OCI-LY3 (cell line): Measurements from ENCODE around the gene ZNF224.

ENCODE experiments used
- H2AFZ ChIP-seq: fragments of 200-600, 300-600 bp; shearing (Covaris generic); 2 replicates; pipeline ENCODE4 v1.6.0; 2014; ENCODE audit warnings: antibody characterized with exemption, low read depth, low read length
- H3K27ac ChIP-seq: fragments of 200-600, 300-600 bp; sonication (generic); 2 replicates; pipeline ENCODE4 v1.5.1; 2014; ENCODE audit warnings: mild to moderate bottlenecking, low read length, moderate library complexity, mixed read lengths
- H3K27me3 ChIP-seq: fragments of 200-600, 300-600 bp; sonication (generic); 2 replicates; pipeline ENCODE4 v1.6.1; 2014; ENCODE audit warnings: low read depth, low read length, mixed read lengths
- H3K36me3 ChIP-seq: fragments of 200-600, 300-600 bp; sonication (generic); replicated peaks from 2 replicates; pipeline ENCODE3; 2014; ENCODE audit warnings: low read depth, low read length, mixed read lengths
- H3K4me1 ChIP-seq: fragments of 300-600, 200-600 bp; sonication (generic); 2 replicates; pipeline ENCODE4 v1.6.1; 2014; ENCODE audit warnings: low read length, mixed read lengths
- H3K4me2 ChIP-seq: fragments of 200-600, 300-600 bp; sonication (generic); 2 replicates; pipeline ENCODE4 v1.6.1; 2014; ENCODE audit warnings: low read length, mixed read lengths
- H3K4me3 ChIP-seq: fragments of 300-600, 200-600 bp; sonication (generic); 2 replicates; pipeline ENCODE4 v1.5.1; 2014; ENCODE audit warnings: antibody characterized with exemption, mild to moderate bottlenecking, low read length, moderate library complexity
- H3K79me2 ChIP-seq: fragments of 300-600, 200-600 bp; shearing (Covaris generic); 2 replicates; pipeline ENCODE4 v1.6.1; 2014; ENCODE audit warnings: mild to moderate bottlenecking, low read length, mixed read lengths
- H3K9ac ChIP-seq: fragments of 300-600, 200-600 bp; shearing (Covaris generic); 2 replicates; pipeline ENCODE4 v1.6.0; 2014; ENCODE audit warnings: mild to moderate bottlenecking, low read length, moderate library complexity
- H3K9me3 ChIP-seq: fragments of 200-600, 300-600 bp; shearing (Covaris generic); 2 replicates; pipeline ENCODE4 v1.6.1; 2014; ENCODE audit warnings: low read length, mixed read lengths; ENCODE audit not compliant: insufficient read depth
- H4K20me1 ChIP-seq: fragments of 200-600, 300-600 bp; sonication (generic); 2 replicates; pipeline ENCODE4 v1.6.1; 2016; ENCODE audit warnings: low read length, mixed read lengths; ENCODE audit not compliant: insufficient read depth
- CTCF ChIP-seq: fragments of 200-600, 300-600 bp; sonication (generic); IDR thresholded peaks from 2 replicates; pipeline ENCODE4 v1.5.1; 2014; ENCODE audit warnings: antibody characterized with exemption, low read length, low read depth
- EZH2phosphoT487 ChIP-seq: fragments of 200-600 bp; shearing (Covaris generic); IDR thresholded peaks from 2 replicates; pipeline ENCODE4 v1.6.1; 2018; ENCODE audit warnings: antibody characterized with exemption, mixed run types, low read depth

ZNF224 gene

GRCh38 chr19:44151491-44151890 lies 57.3 kb downstream of the ZNF224 start:
- Histone ChIP-seq H3K4me3 (no peak overlapping the region), H3K79me2 (no peaks in the 10 kb centered on the region), H4K20me1 (no peaks in the 10 kb centered on the region), H2AFZ (no peak overlapping the region), H3K9ac (no peak overlapping the region), H3K4me2 (no peak overlapping the region), H3K9me3 (peaks cover 7% of the 10 kb centered on the region; the same call in 1 of the 2 replicates), H3K27ac (no peak overlapping the region), H3K36me3 (peaks cover 5% of the 10 kb centered on the region), H3K4me1 (no peaks in the 10 kb centered on the region), H3K27me3 (no peaks in the 10 kb centered on the region)
- TF ChIP-seq CTCF, result no peak
- TF ChIP-seq EZH2phosphoT487, result no peak

- no peaks in the 10 kb centered on the region for H4K20me1 ChIP-seq
- no peak overlapping the region for H3K4me3 ChIP-seq
- H3K9ac ChIP-seq, result no peak overlapping the region
- no peaks in the 10 kb centered on the region for H3K79me2 ChIP-seq
- H3K4me2 ChIP-seq, result no peak overlapping the region
- H3K27ac ChIP-seq, result no peak overlapping the region
- H3K36me3 ChIP-seq, result peaks cover 9% of the 10 kb centered on the region
- H3K27me3 ChIP-seq, result no peaks in the 10 kb centered on the region
- H3K9me3 ChIP-seq, result peaks cover 23% of the 10 kb centered on the region
- no peak overlapping the region for H2AFZ ChIP-seq
- no peaks in the 10 kb centered on the region for H3K4me1 ChIP-seq
- TF ChIP-seq EZH2phosphoT487 (no peak), CTCF (no peak)
These were observed 62.3 kb downstream of the ZNF224 start for GRCh38 chr19:44156475-44156874.
